ACC112 (cell line): ENCODE results near the gene GPRC5B.

Experiments
- H2AFZ ChIP-seq: fragments of 200-600 bp; sonication (generic); one replicate; pipeline ENCODE4 v1.6.0; 2017; ENCODE audit warnings: antibody characterized with exemption, low read length; ENCODE audit not compliant: unreplicated experiment
- H3K27ac ChIP-seq: fragments of 200-600 bp; sonication (generic); 2 replicates; pipeline ENCODE4 v1.5.1; 2014; ENCODE audit warnings: low read depth, mild to moderate bottlenecking, antibody characterized with exemption, low read length, moderate library complexity
- H3K27me3 ChIP-seq: fragments of 200-600 bp; sonication (generic); 2 replicates; pipeline ENCODE4 v1.6.1; 2014; ENCODE audit warnings: mild to moderate bottlenecking, antibody characterized with exemption, low read length, moderate library complexity, mixed read lengths; ENCODE audit not compliant: insufficient read depth
- H3K36me3 ChIP-seq: fragments of 200-600 bp; sonication (generic); 2 replicates; pipeline ENCODE4 v1.6.1; 2016; ENCODE audit warnings: mild to moderate bottlenecking, antibody characterized with exemption, low read length, moderate library complexity, mixed read lengths; ENCODE audit not compliant: insufficient read depth
- H3K4me1 ChIP-seq: fragments of 200-600 bp; sonication (generic); one replicate; pipeline ENCODE4 v1.6.1; 2016; ENCODE audit warnings: low read length, mixed read lengths; ENCODE audit not compliant: insufficient read depth, unreplicated experiment, control insufficient read depth
- H3K4me3 ChIP-seq: fragments of 200-600 bp; sonication (generic); 2 replicates; pipeline ENCODE4 v1.5.1; 2014; ENCODE audit warnings: mild to moderate bottlenecking, low read depth, low read length
- H3K79me2 ChIP-seq: fragments of 200-600 bp; sonication (generic); one replicate; pipeline ENCODE4 v1.6.0; 2016; ENCODE audit warnings: low read length; ENCODE audit not compliant: control insufficient read depth, unreplicated experiment, insufficient read depth

GPRC5B gene

GRCh38 chr16:19833176-19833575 is 51.5 kb downstream of the GPRC5B start:
- no peaks in the 10 kb centered on the region for H3K79me2 ChIP-seq

GRCh38 chr16:19831678-19832077 is 53.0 kb downstream of the GPRC5B start:
- Histone ChIP-seq H3K4me1 (peaks cover 13% of the 10 kb centered on the region), H3K79me2 (no peaks in the 10 kb centered on the region), H3K27ac (no peak overlapping the region), H2AFZ (no peak overlapping the region), H3K27me3 (no peaks in the 10 kb centered on the region), H3K4me3 (no peak overlapping the region), H3K36me3 (no peaks in the 10 kb centered on the region)

More at GRCh38 chr16:19833176-19833575, 51.5 kb downstream of the GPRC5B start:
- Histone ChIP-seq H3K4me3 (no peak overlapping the region), H3K4me1 (peaks cover 13% of the 10 kb centered on the region), H3K27ac (no peak overlapping the region), H3K36me3 (no peaks in the 10 kb centered on the region), H3K27me3 (no peaks in the 10 kb centered on the region), H2AFZ (no peak overlapping the region)

- Histone ChIP-seq H3K4me1 (peaks cover 13% of the 10 kb centered on the region), H2AFZ (no peak overlapping the region), H3K4me3 (no peak overlapping the region), H3K27ac (no peak overlapping the region), H3K36me3 (no peaks in the 10 kb centered on the region), H3K79me2 (no peaks in the 10 kb centered on the region), H3K27me3 (no peaks in the 10 kb centered on the region)
Observed at GRCh38 chr16:19830902-19831560, 53.6 kb downstream of the GPRC5B start.

GRCh38 chr16:19829844-19830692 is 54.6 kb downstream of the GPRC5B start:
- Histone ChIP-seq H3K27ac (no peak overlapping the region), H3K79me2 (no peaks in the 10 kb centered on the region), H3K27me3 (no peaks in the 10 kb centered on the region)

GRCh38 chr16:19824216-19824615 is 60.4 kb downstream of the GPRC5B start:
- H3K36me3 ChIP-seq, result no peaks in the 10 kb centered on the region
- no peaks in the 10 kb centered on the region for H3K27me3 ChIP-seq
- no peak overlapping the region for H2AFZ ChIP-seq
- no peak overlapping the region for H3K4me3 ChIP-seq
- no peaks in the 10 kb centered on the region for H3K4me1 ChIP-seq
- no peaks in the 10 kb centered on the region for H3K79me2 ChIP-seq
- H3K27ac ChIP-seq, result no peak overlapping the region

More at GRCh38 chr16:19829844-19830692, 54.6 kb downstream of the GPRC5B start:
- H3K36me3 ChIP-seq, result no peaks in the 10 kb centered on the region
- H2AFZ ChIP-seq, result no peak overlapping the region
- H3K4me1 ChIP-seq, result peaks cover 13% of the 10 kb centered on the region
- H3K4me3 ChIP-seq, result no peak overlapping the region

- Histone ChIP-seq H3K4me1 (no peaks in the 10 kb centered on the region), H3K79me2 (no peaks in the 10 kb centered on the region), H3K27me3 (no peaks in the 10 kb centered on the region), H2AFZ (no peak overlapping the region), H3K36me3 (no peaks in the 10 kb centered on the region), H3K4me3 (no peak overlapping the region), H3K27ac (no peak overlapping the region)
Observed at GRCh38 chr16:19823322-19823721, 61.3 kb downstream of the GPRC5B start.

- Histone ChIP-seq H3K36me3 (no peaks in the 10 kb centered on the region), H2AFZ (no peak overlapping the region), H3K4me1 (no peaks in the 10 kb centered on the region), H3K27ac (no peak overlapping the region), H3K79me2 (no peaks in the 10 kb centered on the region), H3K4me3 (no peak overlapping the region), H3K27me3 (no peaks in the 10 kb centered on the region)
Observed at GRCh38 chr16:19822533-19822932, 62.1 kb downstream of the GPRC5B start.

GRCh38 chr16:19817875-19818274 is 66.8 kb downstream of the GPRC5B start:
- H3K27me3 ChIP-seq, result no peaks in the 10 kb centered on the region
- no peak overlapping the region for H2AFZ ChIP-seq
- H3K79me2 ChIP-seq, result no peaks in the 10 kb centered on the region
- H3K27ac ChIP-seq, result no peak overlapping the region
- H3K36me3 ChIP-seq, result peaks cover 4% of the 10 kb centered on the region; the same call in 1 of the 2 replicates
- H3K4me3 ChIP-seq, result no peak overlapping the region
- no peaks in the 10 kb centered on the region for H3K4me1 ChIP-seq

- Histone ChIP-seq H3K79me2 (no peaks in the 10 kb centered on the region), H3K27me3 (no peaks in the 10 kb centered on the region), H3K4me3 (no peak overlapping the region), H3K4me1 (no peaks in the 10 kb centered on the region), H2AFZ (no peak overlapping the region), H3K27ac (no peak overlapping the region), H3K36me3 (peaks cover 6% of the 10 kb centered on the region; the same call in 1 of the 2 replicates)
Observed at GRCh38 chr16:19817122-19817521, 67.5 kb downstream of the GPRC5B start.

- no peaks in the 10 kb centered on the region for H3K27me3 ChIP-seq
- H3K27ac ChIP-seq, result no peak overlapping the region
- H2AFZ ChIP-seq, result no peak overlapping the region
- no peak overlapping the region for H3K4me3 ChIP-seq
- peaks cover 15% of the 10 kb centered on the region for H3K4me1 ChIP-seq
- peaks cover 6% of the 10 kb centered on the region; the same call in 1 of the 2 replicates for H3K36me3 ChIP-seq
- H3K79me2 ChIP-seq, result no peaks in the 10 kb centered on the region
Observed at GRCh38 chr16:19815418-19815817, 69.2 kb downstream of the GPRC5B start.

- no peak overlapping the region for H3K27ac ChIP-seq
- H2AFZ ChIP-seq, result no peak overlapping the region
- peaks cover 6% of the 10 kb centered on the region; the same call in 1 of the 2 replicates for H3K36me3 ChIP-seq
- no peak overlapping the region for H3K4me3 ChIP-seq
- no peaks in the 10 kb centered on the region for H3K79me2 ChIP-seq
- H3K4me1 ChIP-seq, result peaks cover 21% of the 10 kb centered on the region
- H3K27me3 ChIP-seq, result no peaks in the 10 kb centered on the region
Observed at GRCh38 chr16:19812986-19813385, 71.7 kb downstream of the GPRC5B start.
